GM12891 (cell line): ENCODE measurements around the gene MGMT.

Source experiments
- DNase-seq: peaks from one replicate; pipeline ENCODE4 v3.0.0; 2011; ENCODE audit warnings: low spot score; ENCODE audit not compliant: insufficient read length
- FAIRE-seq: peaks from 2 replicates; lab custom pipeline; 2011; peaks lifted over from hg19 to GRCh38; lab: Jason Lieb, UNC
- PAX5 ChIP-seq: IDR thresholded peaks from 2 replicates; pipeline ENCODE4 v1.6.1; 2011; ENCODE audit warnings: low read length, moderate library complexity, mild to moderate bottlenecking; ENCODE audit not compliant: insufficient read depth, severe bottlenecking
- POLR2A ChIP-seq: IDR thresholded peaks from 2 replicates; pipeline ENCODE4 v1.6.1; 2011; ENCODE audit warnings: low read depth, low read length, control low read depth
- POLR2AphosphoS5 ChIP-seq: IDR thresholded peaks from 2 replicates; pipeline ENCODE4 v1.6.1; 2011; ENCODE audit warnings: low read depth, low read length, control low read depth
- POU2F2 ChIP-seq: IDR thresholded peaks from 2 replicates; pipeline ENCODE4 v1.6.1; 2011; ENCODE audit warnings: low read depth, mild to moderate bottlenecking, control low read depth, low read length, moderate library complexity
- SPI1 ChIP-seq: IDR thresholded peaks from 2 replicates; pipeline ENCODE4 v1.6.1; 2011; ENCODE audit warnings: low read depth, low read length, control low read depth
- TAF1 ChIP-seq: IDR thresholded peaks from 2 replicates; pipeline ENCODE4 v1.6.1; 2011; ENCODE audit warnings: low read depth, low read length, control low read depth

Gene MGMT

DNA sequence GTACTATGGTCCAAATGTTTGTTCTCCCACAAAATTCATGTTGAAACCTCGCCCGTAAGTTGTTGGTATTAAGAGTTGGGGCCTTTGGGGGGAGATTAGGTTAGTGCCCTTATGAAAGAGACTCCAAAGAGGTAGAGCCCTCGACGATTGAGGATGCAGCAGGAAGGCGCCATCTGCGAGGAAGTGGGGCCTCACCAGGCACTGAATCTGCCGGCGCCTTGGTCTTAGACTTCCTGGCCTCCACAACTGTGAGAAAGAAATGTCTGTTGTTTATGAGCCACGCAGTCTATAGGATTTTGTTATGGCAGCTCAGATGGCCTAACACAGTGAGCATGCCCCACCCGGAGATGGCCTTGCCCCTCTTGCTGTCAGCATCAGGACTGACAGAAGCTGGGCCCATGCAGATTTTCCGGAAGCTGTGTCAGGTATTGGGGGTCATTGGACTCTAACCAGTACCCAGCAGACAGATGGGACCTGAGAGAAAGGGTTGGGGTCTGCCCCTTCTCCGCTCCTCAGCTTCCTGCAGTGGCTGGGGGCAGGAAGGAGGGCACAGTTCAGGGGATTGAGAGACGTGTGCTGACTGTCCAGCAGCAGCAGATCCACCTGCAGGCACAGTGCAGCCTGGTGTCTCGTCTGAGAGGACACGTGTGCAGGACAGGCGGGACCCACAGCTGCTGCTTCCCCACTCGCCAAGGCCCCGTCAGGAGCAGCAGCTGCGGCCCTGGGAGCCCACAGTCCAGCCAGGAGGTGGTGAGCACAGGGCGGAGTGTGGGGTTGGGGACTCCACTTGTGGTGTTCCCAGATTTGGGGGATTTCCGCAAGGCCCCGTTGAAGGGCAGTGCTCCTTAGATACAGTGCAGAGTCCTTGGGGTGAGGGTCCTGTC is 47.8 kb downstream of the MGMT start:
- DNase-seq, result no peak
- FAIRE-seq, result no peak
- TF ChIP-seq PAX5 (no peak), POLR2A (no peak), POLR2AphosphoS5 (no peak), POU2F2 (no peak), SPI1 (no peak), TAF1 (no peak)

DNA sequence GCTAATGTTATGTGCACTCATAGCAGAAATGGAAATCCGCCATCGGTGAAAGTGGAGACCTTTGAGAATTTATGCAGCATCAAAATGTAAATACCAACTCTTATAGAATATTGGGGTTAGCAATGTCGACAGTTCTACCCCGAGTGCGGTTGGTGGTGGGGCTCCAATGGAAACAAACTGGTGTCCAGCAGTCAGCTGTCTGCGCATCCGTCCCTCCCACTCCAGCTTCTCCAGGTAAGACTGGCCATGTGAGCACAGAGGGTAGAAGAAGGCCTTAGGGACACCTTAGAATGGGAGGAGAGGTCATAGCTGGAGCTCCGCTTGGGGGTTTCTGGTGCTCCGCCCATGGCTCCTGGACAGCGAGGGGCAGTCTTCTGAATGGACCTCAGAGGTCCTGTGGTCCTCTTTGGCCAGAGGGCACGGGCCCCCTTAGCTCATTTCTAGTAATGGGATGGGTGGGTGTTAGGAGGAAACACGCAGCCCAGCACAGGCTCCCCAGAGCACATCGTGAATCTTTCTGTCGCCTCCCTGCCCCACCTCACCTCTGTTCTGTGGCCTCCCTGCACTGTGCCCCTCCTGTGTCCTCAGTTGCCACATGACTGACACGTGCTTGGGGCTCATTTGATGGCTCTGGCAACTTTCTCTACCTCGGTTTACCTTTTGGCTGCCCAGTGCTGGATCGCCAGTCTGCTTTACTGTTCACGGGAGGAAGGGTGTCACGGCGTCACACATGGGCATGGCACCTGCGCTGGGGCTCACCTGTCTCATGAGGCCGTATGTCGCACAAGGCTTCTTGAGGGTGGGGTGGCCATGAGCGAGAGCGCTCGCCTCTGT is 50.0 kb downstream of the MGMT start:
- FAIRE-seq, result no peak
- no peak for DNase-seq
- TF ChIP-seq POU2F2, result no peak
- no peak for TF ChIP-seq POLR2AphosphoS5
- no peak for TF ChIP-seq PAX5
- no peak for TF ChIP-seq TAF1
- no peak for TF ChIP-seq SPI1
- no peak for TF ChIP-seq POLR2A

DNA sequence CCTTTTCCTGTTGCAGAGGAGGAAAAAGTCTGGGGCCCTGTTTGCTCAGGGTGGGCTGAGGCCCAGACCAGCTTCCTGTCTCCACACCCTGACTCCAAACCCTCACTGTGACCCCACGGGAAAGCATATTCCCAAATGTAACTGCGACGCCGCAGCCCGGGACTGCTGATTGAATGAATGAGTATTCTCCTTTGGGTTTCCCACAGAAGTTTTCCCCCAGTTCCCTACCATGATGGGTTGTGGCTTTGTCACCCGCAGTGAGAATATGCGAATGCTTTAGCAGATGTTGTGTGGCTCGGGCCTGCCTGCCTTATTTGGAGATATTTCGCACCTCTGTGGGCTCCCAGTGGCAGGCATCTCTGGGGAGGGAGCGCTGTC is 50.6 kb downstream of the MGMT start:
- DNase-seq, result no peak
- TF ChIP-seq POU2F2, result no peak
- TF ChIP-seq PAX5, result no peak
- TF ChIP-seq TAF1, result no peak
- TF ChIP-seq POLR2AphosphoS5, result no peak
- no peak for TF ChIP-seq POLR2A
- no peak for TF ChIP-seq SPI1
- FAIRE-seq, result no peak

DNA sequence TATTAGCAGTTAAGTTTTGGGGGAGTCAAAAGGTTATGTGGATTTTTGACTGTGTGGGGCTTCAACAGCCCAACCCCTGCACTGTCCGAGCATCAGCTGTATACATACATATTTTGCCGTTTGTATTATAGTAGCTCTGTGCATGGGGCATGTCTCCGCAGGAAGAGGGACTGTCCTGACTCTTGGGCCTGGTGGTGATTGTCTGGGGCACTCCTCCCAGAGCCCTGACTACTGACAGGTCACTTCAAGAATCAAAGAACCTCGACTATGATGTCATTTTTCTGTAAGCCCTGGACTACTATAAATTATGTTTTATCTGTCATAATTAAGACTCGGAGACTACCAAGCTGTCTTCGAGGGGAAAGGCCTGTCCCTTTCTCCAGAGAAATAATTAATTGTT is 51.8 kb downstream of the MGMT start:
- no peak for DNase-seq
- no peak for TF ChIP-seq POLR2A
- TF ChIP-seq POLR2AphosphoS5, result no peak
- no peak for TF ChIP-seq TAF1
- TF ChIP-seq PAX5, result no peak
- TF ChIP-seq POU2F2, result no peak
- no peak for TF ChIP-seq SPI1
- no peak for FAIRE-seq

DNA sequence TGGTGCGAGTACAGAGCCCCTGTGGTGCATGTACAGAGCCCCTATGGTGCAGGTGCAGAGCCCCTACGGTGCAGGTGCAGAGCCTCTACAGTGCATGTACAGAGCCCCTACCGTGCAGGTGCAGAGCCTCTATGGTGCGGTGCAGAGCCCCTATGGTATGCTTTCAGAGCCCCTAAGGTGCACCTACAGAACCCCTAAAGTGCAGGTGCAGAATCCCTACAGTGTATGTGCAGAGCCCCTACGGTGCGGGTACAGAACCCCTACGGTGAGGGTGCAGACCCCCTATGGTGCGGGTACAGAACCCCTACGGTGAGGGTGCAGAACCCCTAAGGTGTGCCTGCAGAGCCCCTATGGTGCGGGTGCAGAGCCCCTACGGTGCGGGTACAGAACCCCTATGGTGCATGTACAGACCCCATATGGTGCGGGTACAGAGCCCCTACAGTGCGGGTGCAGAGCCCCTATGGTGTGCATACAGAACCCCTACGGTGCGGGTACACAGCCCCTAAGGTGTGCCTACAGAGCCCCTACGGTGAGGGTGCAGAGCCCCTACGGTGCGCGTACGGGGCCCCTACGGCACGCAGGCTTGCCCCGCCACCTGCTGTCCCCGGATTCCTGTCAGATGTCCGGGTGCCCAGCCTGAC is 53.5 kb downstream of the MGMT start:
- TF ChIP-seq POLR2A (no peak), POLR2AphosphoS5 (no peak), POU2F2 (no peak), PAX5 (no peak), SPI1 (no peak), TAF1 (no peak)
- DNase-seq, result no peak
- FAIRE-seq, result no peak

DNA sequence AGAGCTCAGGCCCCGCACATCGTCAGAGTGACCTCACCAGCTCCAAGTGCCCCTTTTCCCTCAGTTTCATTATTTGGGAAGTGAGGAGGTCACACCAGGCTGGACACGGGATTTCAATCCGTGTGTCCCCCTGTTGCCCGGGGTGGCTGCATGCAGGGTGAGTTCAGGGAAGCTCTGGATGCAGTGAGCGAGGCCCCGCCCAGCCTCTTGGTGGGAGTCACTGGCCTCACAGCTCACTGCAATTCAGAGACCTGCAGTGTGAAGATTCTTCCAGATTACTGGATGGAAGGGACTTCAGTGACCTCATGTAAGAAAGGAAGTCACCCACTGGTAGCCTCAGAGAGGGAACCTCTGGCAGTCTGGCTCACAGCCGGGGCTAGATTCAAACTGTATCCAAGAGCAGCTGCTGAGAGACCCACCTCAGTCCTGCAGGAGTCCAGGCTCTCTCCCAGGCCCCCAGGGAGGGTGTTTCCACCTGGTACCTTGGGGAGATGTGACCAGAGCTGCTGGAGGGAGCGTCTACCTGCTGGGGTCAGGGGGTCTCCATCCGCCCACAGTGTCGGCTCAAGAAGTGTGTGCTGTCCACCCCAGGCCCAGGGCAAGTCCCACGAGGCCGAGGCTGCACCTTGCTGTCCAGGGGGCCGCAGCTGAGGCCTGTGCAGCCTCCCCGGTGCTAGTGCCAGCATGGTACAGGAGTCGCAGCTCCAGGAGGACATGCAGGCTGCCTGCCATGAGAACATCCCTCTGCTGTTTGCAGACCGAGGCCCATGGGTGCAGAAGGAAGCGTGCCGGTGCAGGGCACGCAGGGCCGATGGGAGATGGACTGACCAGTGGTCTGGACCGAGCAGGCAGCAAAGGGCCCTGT is 54.4 kb downstream of the MGMT start:
- no peak for DNase-seq
- no peak for FAIRE-seq
- TF ChIP-seq SPI1 (no peak), POU2F2 (no peak), POLR2A (no peak), TAF1 (no peak), POLR2AphosphoS5 (no peak), PAX5 (no peak)

DNA sequence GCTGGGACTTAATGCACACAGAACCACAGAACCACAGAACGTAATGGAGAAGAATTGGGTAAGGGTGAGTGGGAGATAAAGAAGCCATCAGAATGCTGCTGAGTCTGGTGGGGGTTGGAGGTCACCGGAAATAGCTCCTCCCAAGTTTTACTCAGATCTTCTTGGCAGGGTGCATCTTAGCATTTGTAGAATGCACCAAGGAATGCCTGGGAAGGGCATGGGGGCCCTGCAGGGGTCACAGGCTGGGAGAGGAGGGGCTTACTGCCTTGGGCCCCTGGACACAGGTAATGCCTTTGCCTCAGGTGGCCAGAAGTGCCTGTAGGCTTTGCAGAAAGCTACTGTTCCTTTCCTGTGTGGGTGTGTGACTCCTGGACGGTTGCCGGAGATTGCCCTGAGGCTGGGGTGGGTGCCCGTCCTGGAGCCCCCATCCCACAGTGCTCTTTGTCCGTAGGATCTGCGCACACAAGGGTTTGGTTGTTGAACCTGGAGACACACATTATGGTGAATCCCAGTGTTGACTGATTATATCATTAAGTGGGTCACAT is 55.1 kb downstream of the MGMT start:
- FAIRE-seq (no peak), DNase-seq (no peak)
- TF ChIP-seq POU2F2 (no peak), TAF1 (no peak), SPI1 (no peak), POLR2AphosphoS5 (no peak), PAX5 (no peak), POLR2A (no peak)

DNA sequence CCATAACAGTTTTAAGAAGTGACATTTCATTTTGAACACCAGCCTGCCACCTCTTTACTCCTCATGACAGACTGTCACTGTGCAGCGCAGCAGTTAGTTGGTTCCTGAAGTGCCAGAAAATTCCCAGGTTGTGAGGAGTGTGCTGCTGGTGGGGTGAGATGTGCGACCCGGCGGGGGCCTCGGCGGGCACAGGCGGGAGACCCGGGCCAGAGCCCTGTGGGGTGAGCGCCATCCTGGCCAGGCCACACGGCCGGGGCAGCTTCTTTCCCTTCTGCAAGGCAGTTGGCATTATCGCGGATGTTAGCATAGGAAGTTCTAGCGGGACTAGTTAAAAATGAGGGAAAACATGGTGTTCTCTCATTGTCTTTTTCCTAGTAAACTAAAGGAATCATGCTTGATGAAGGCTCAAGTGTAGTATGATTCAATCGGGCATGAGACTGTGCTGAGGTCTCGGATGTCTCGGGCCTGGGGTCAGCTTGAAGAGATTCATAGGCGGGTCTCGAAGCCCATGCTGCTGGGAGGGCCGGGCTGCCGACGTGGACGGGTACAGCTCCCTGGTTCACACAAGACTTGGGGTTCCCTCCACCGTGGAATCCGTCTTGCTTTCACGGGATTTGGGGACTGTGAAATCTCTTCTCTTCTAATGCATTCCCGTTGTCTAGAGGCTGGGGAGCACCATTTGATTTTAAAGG is 56.1 kb downstream of the MGMT start:
- FAIRE-seq, result no peak
- no peak for DNase-seq
- no peak for TF ChIP-seq POLR2A
- no peak for TF ChIP-seq POLR2AphosphoS5
- TF ChIP-seq PAX5, result no peak
- no peak for TF ChIP-seq POU2F2
- no peak for TF ChIP-seq TAF1
- no peak for TF ChIP-seq SPI1
